Sigmoid colon (tissue), 4 donors: Measurements from ENCODE around the gene TENM4.

Experiments used
- CTCF ChIP-seq, 4 experiments: fragments of 450-650 bp in 3 of 4; fragments of 200-600 bp in 1 of 4; IDR thresholded peaks; one replicate each; pipeline ENCODE4 v1.5.1; 2016 to 2019; ENCODE audit warnings: antibody characterized with exemption in 4 of 4, mild to moderate bottlenecking in 3 of 4, moderate library complexity in 2 of 4
- EP300 ChIP-seq, 4 donors: sonication (generic); formaldehyde crosslinking; IDR thresholded peaks; one replicate each; pipeline ENCODE4 v1.6.1; 2017; ENCODE audit warnings: antibody characterized with exemption in 4 of 4
- POLR2A ChIP-seq, 2 donors: fragments of 450-650 bp; IDR thresholded peaks; one replicate each; pipeline ENCODE4 v1.6.1; 2016; ENCODE audit warnings: antibody characterized with exemption in 2 of 2, mild to moderate bottlenecking in 2 of 2, moderate library complexity in 2 of 2

GRCh38 chr11:79461666-79462645, 21.1 kb upstream of the TENM4 start:
- TF ChIP-seq CTCF (IDR thresholded peaks at IDR 0.05) (no peak), POLR2A (IDR thresholded peaks at IDR 0.05) (no peak), EP300 (IDR thresholded peaks at IDR 0.05) (no peak)
